HepG2 (cell line): ENCODE measurements around the gene PLPPR3. TPM values are rescaled to one million over a fixed set of nuclear protein-coding genes. Genes with fewer than 3 reads are reported as not detected.

ENCODE experiments used
- ATAC-seq: fragments of 200-7000 bp; cut with Tn5 transposase; 3 replicates; pipeline ENCODE4 v1.9.1; 2020; ENCODE audit warnings: mild to moderate bottlenecking, moderate library complexity
- BruUV-seq: library from RNA; stranded (reverse); fragments of 400-500 nt; replicated peaks from 2 replicates; lab custom pipeline; 2021; lab: Mats Ljungman, UMichigan
- CTCF ChIA-PET: fragments of 300-600 bp; formaldehyde crosslinking; extraction: SDS; loops from one replicate; lab custom pipeline; 2021; ENCODE audit warnings: low total read pairs, inconsistent platforms, low intra/inter-chr PET ratio; lab: Yijun Ruan, JAX
- POLR2A ChIA-PET: fragments of 350-600 bp; sonication (Branson Sonifier 250); formaldehyde crosslinking; loops from one replicate; lab custom pipeline; 2020; ENCODE audit warnings: antibody characterized with exemption, inconsistent platforms; lab: Yijun Ruan, JAX
- DNase-seq: peaks from one replicate; pipeline ENCODE4 v3.0.0-alpha.2; 2015; ENCODE audit warnings: low spot score
- FAIRE-seq: peaks from 3 replicates; lab custom pipeline; 2011; peaks lifted over from hg19 to GRCh38; lab: Jason Lieb, UNC
- H2AFZ ChIP-seq: one replicate; pipeline ENCODE4 v1.6.1; 2011; ENCODE audit warnings: low read length, inconsistent platforms
- H3K27ac ChIP-seq: fragments of 300-600 bp; 3 replicates; pipeline ENCODE4 v1.8.0; 2011; ENCODE audit warnings: mixed run types, mild to moderate bottlenecking, mixed read lengths, low read length, inconsistent platforms; ENCODE audit not compliant: insufficient read depth; ENCODE audit errors: extremely low read length
- H3K27me3 ChIP-seq, 2 experiments: fragments of 200-600 bp in 1 of 2; 2 replicates in 1 of 2; 3 replicates in 1 of 2; pipeline versions ENCODE4 v1.6.0 to v1.8.0; 2011; ENCODE audit warnings: low read length in 2 of 2, mild to moderate bottlenecking in 2 of 2, moderate library complexity in 2 of 2, inconsistent platforms in 1 of 2; ENCODE audit not compliant: insufficient read depth in 2 of 2, control insufficient read depth in 1 of 2
- H3K36me3 ChIP-seq, 2 experiments: fragments of 200-600 bp in 1 of 2; replicated peaks in 1 of 2; 2 replicates in 1 of 2; 3 replicates in 1 of 2; pipeline versions ENCODE4 v1.5.1 to v1.8.0; 2011; ENCODE audit warnings: low read length in 2 of 2, inconsistent platforms in 1 of 2; ENCODE audit not compliant: insufficient read depth in 2 of 2, control insufficient read depth in 1 of 2
- H3K4me1 ChIP-seq: 2 replicates; pipeline ENCODE4 v1.5.1; 2012; ENCODE audit warnings: low read length, inconsistent platforms; ENCODE audit not compliant: insufficient read depth
- H3K4me2 ChIP-seq: 2 replicates; pipeline ENCODE4 v1.6.0; 2011; ENCODE audit warnings: low read depth, low read length, inconsistent platforms
- H3K4me3 ChIP-seq, 3 experiments: fragments of 200-600 bp in 1 of 3; sonication (generic), shearing (Covaris generic) in 1 of 3; replicated peaks in 1 of 3; 2 replicates each; pipeline ENCODE4 v1.5.1; 2011 to 2016; ENCODE audit warnings: low read length in 3 of 3, inconsistent platforms in 2 of 3, low read depth in 2 of 3, mild to moderate bottlenecking in 2 of 3, control low read depth in 1 of 3, mixed read lengths in 1 of 3; ENCODE audit not compliant: insufficient read depth in 1 of 3
- H3K79me2 ChIP-seq: one replicate; pipeline ENCODE4 v1.6.1; 2011; ENCODE audit warnings: low read length, inconsistent platforms; ENCODE audit not compliant: insufficient read depth
- H3K9ac ChIP-seq: 2 replicates; pipeline ENCODE4 v1.6.0; 2011; ENCODE audit warnings: mild to moderate bottlenecking, low read depth, low read length, inconsistent platforms; ENCODE audit not compliant: insufficient read depth
- H3K9me3 ChIP-seq: 2 replicates; pipeline ENCODE4 v1.5.1; 2012; ENCODE audit warnings: mild to moderate bottlenecking, low read length
- H4K20me1 ChIP-seq: 2 replicates; pipeline ENCODE4 v1.6.0; 2011; ENCODE audit warnings: inconsistent platforms, mild to moderate bottlenecking, low read length, moderate library complexity; ENCODE audit not compliant: insufficient read depth
- AGO2 ChIP-seq: fragments of 200-400 bp; formaldehyde crosslinking; optimal IDR thresholded peaks from 2 replicates; pipeline ENCODE3; 2017; ENCODE audit warnings: mild to moderate bottlenecking, low read depth, low read length, moderate library complexity
- HDAC1 ChIP-seq: sonication (generic); formaldehyde crosslinking; IDR thresholded peaks from 2 replicates; pipeline ENCODE4 v1.5.1; 2020; ENCODE audit warnings: mild to moderate bottlenecking, missing genetic modification reagents
- POLR2AphosphoS2 ChIP-seq: IDR thresholded peaks from 2 replicates; pipeline ENCODE4 v1.6.1; 2011; ENCODE audit warnings: low read depth, low read length, improper control_type of control experiment
- POLR2AphosphoS5 ChIP-seq: IDR thresholded peaks from 2 replicates; pipeline ENCODE4 v1.6.1; 2012; ENCODE audit warnings: low read depth, low read length
- POLR2G ChIP-seq: fragments of 200-400 bp; formaldehyde crosslinking; IDR thresholded peaks from 2 replicates; pipeline ENCODE4 v1.6.1; 2018; ENCODE audit warnings: mild to moderate bottlenecking, low read depth, low read length, moderate library complexity
- RBFOX2 ChIP-seq: fragments of 200-400 bp; formaldehyde crosslinking; IDR thresholded peaks from 2 replicates; pipeline ENCODE4 v1.6.1; 2017; ENCODE audit warnings: low read depth, mild to moderate bottlenecking, low read length
- ZNF343 ChIP-seq: sonication (generic); formaldehyde crosslinking; IDR thresholded peaks from 2 replicates; pipeline ENCODE4 v1.4.0; 2020; ENCODE audit warnings: mild to moderate bottlenecking, missing genetic modification reagents
- ZSCAN29 ChIP-seq: sonication (generic); formaldehyde crosslinking; conservative IDR thresholded peaks from 2 replicates; pipeline ENCODE4 v1.4.0; 2020; ENCODE audit warnings: mild to moderate bottlenecking, missing genetic modification reagents
- WGBS: methylation state at CpG from one replicate; pipeline ENCODE4 v1.1.6; 2017; ENCODE audit warnings: low lambda C conversion rate; 5-methylcytosine and 5-hydroxymethylcytosine counted together
- in situ Hi-C: cut with HindIII; loops from 2 replicates; pipeline ENCODE4 v1.10.0; 2017; ENCODE audit warnings: low pct_unique_long_range_greater_than_20kb; ENCODE audit not compliant: extremely low pct_ligation_motif_present
- intact Hi-C: fragments of 100-400 bp; cut with micrococcal nuclease; formaldehyde crosslinking; loops from one replicate; pipeline ENCODE4 v1.10.0; 2022; ENCODE audit not compliant: unreplicated experiment
- polyA plus RNA-seq, 8 experiments: library from polyadenylated mRNA; depleted of rRNA in 3 of 8; stranded (reverse) in 7 of 8; unstranded in 1 of 8; fragments of >200 nt; fragmentation: Illumina TruSeq in 4 of 8; extraction: Trizol in 4 of 8; gene quantifications; 2 replicates each; pipeline versions ENCODE4 v1.2.1 to v1.2.3, GENCODE V29; 2011 to 2016; ENCODE audit warnings: low read depth in 4 of 8, missing spikeins in 1 of 8, mixed read lengths in 1 of 8; ENCODE audit not compliant: insufficient read depth in 1 of 8
- total RNA-seq, 5 experiments: library from RNA; depleted of rRNA; stranded (reverse); fragments of >200 nt; fragmentation: Illumina TruSeq; extraction: Trizol; gene quantifications; 2 replicates each; pipeline ENCODE4 v1.2.3, GENCODE V29; 2016; ENCODE audit warnings: low read depth in 1 of 5
- TF ChIP-seq, protein P1 (sequence below): sonication (generic); formaldehyde crosslinking; IDR thresholded peaks from 2 replicates; pipeline ENCODE4 v1.8.0; 2022; ENCODE audit warnings: mild to moderate bottlenecking, missing genetic modification reagents, moderate library complexity
- TF ChIP-seq, protein P2 (sequence below): sonication (generic); formaldehyde crosslinking; IDR thresholded peaks from 2 replicates; pipeline ENCODE4 v1.4.0; 2020; ENCODE audit warnings: missing genetic modification reagents

Gene PLPPR3
- total and polyA plus RNA-seq, 2 of the 13 experiments (the other 11 are each of a cell fraction or from before 2014, with no cell fraction given): 0.07 to 0.16 TPM

DNA sequence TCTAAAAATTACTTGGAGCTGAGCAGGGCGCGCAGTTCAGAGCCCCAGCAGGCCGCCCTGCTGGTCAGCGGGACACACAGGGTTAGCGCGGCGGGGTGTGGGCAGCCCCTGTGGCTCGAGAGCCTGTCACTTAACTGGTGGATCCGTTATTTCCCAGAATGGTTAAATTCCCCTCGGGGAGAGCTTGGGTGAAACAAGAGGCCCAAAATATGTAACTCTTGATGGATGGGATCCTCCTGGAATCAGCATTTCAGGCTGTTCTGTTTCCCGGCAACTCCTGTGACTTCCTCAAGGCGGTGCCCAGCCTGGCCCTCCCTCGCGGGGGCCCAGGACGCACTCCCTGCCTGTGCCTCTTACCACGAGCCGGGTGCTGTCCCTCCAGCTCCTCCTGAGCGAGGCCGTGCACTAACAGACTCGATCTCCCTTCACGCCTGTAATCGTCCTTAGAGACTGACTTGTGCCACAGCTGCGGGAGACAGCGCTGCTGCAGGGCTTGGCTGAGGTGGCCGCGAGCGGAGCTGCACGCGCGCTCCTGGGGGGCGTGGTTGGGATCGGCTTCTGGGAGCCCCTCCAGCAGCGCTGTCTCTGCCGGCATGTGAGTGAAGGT, 14.8 kb downstream of the PLPPR3 start:
- CTCF ChIA-PET: no interaction called here
- in situ Hi-C loops: no loop called here
- peaks cover 7% of the 10 kb centered on the region for H3K4me1 ChIP-seq
- TF ChIP-seq ZNF343 (CRISPR knock-in tag): no peak
- no peak for TF ChIP-seq HDAC1 (CRISPR knock-in tag)
- TF ChIP-seq AGO2: peak; percentile 90
- peak; percentile 14; the same call in 1 of the 2 replicates for TF ChIP-seq POLR2AphosphoS2
- TF ChIP-seq, protein P1, sequence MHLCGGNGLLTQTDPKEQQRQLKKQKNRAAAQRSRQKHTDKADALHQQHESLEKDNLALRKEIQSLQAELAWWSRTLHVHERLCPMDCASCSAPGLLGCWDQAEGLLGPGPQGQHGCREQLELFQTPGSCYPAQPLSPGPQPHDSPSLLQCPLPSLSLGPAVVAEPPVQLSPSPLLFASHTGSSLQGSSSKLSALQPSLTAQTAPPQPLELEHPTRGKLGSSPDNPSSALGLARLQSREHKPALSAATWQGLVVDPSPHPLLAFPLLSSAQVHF (CRISPR knock-in tag): no peak
- TF ChIP-seq POLR2AphosphoS5: peak; percentile 10; the same call in 1 of the 2 replicates
- TF ChIP-seq ZSCAN29 (CRISPR knock-in tag): no peak
- peak; percentile 70 for TF ChIP-seq RBFOX2
- TF ChIP-seq, protein P2, sequence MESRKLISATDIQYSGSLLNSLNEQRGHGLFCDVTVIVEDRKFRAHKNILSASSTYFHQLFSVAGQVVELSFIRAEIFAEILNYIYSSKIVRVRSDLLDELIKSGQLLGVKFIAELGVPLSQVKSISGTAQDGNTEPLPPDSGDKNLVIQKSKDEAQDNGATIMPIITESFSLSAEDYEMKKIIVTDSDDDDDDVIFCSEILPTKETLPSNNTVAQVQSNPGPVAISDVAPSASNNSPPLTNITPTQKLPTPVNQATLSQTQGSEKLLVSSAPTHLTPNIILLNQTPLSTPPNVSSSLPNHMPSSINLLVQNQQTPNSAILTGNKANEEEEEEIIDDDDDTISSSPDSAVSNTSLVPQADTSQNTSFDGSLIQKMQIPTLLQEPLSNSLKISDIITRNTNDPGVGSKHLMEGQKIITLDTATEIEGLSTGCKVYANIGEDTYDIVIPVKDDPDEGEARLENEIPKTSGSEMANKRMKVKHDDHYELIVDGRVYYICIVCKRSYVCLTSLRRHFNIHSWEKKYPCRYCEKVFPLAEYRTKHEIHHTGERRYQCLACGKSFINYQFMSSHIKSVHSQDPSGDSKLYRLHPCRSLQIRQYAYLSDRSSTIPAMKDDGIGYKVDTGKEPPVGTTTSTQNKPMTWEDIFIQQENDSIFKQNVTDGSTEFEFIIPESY (CRISPR knock-in tag): peak; percentile 74; the same call in 1 of the 2 replicates
- peak; percentile 46; the same call in 1 of the 2 replicates for TF ChIP-seq POLR2G
- TF ChIP-seq, all 625 proteins: peak for 6
- H4K20me1 ChIP-seq: peaks cover 85% of the 10 kb centered on the region
- no TSS peak for BruUV-seq
- H3K4me3 ChIP-seq: no peak overlapping the region
- WGBS: 98% methylated on average over 25 of the region's 34 CpGs
- H2AFZ ChIP-seq: no peak overlapping the region
- POLR2A ChIA-PET: no interaction called here
- H3K27me3 ChIP-seq: no peaks in the 10 kb centered on the region
- H3K36me3 ChIP-seq: peaks cover 53 to 96% of the 10 kb centered on the region in 2 experiments; a peak in 4 of 5 replicates
- no peak overlapping the region for H3K4me2 ChIP-seq
- no peak overlapping the region for H3K27ac ChIP-seq
- intact Hi-C loops: no loop called here
- no peak overlapping the region for H3K9ac ChIP-seq
- no peak for DNase-seq
- peaks cover 55% of the 10 kb centered on the region for H3K79me2 ChIP-seq
- ATAC-seq: no peak
- no peaks in the 10 kb centered on the region for H3K9me3 ChIP-seq
- FAIRE-seq: no peak
